ENCODE measurements around the gene PIK3IP1. TPM values are rescaled to one million over a fixed set of nuclear protein-coding genes. Genes with fewer than 3 reads are reported as not detected.
A peak's percentile ranks its signal among the peaks of the same experiment; 100 is the strongest.

Gene PIK3IP1
- total RNA-seq, 4 donors from 2014 or later = 12.7 to 35.1 (median 24.7) TPM

- no peaks in the 10 kb centered on the region for H3K27me3 ChIP-seq
- H3K4me3 ChIP-seq = no peak overlapping the region
- intact Hi-C loops (cut with DNase I; ENCODE audit: low total_unique reads) = no loop called here
- TF ChIP-seq, protein P1, sequence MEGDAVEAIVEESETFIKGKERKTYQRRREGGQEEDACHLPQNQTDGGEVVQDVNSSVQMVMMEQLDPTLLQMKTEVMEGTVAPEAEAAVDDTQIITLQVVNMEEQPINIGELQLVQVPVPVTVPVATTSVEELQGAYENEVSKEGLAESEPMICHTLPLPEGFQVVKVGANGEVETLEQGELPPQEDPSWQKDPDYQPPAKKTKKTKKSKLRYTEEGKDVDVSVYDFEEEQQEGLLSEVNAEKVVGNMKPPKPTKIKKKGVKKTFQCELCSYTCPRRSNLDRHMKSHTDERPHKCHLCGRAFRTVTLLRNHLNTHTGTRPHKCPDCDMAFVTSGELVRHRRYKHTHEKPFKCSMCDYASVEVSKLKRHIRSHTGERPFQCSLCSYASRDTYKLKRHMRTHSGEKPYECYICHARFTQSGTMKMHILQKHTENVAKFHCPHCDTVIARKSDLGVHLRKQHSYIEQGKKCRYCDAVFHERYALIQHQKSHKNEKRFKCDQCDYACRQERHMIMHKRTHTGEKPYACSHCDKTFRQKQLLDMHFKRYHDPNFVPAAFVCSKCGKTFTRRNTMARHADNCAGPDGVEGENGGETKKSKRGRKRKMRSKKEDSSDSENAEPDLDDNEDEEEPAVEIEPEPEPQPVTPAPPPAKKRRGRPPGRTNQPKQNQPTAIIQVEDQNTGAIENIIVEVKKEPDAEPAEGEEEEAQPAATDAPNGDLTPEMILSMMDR (IDR thresholded peaks at IDR 0.05) = no peak
- TF ChIP-seq POLR2A (IDR thresholded peaks at IDR 0.05) = no peak
- H3K9me3 ChIP-seq = no peaks in the 10 kb centered on the region
- no peak for DNase-seq
- H3K27ac ChIP-seq = peak overlapping the region; percentile 92 to 100
- H3K36me3 ChIP-seq = no peaks in the 10 kb centered on the region
- H3K4me1 ChIP-seq = peaks cover 7 to 15% of the 10 kb centered on the region in 2 donors
Measured at GRCh38 chr22:31288496-31289240, 3.6 kb downstream of the PIK3IP1 start.

GRCh38 chr22:31287818-31288495 lies 4.3 kb downstream of the PIK3IP1 start:
- DNase-seq = no peak
- no peaks in the 10 kb centered on the region for H3K27me3 ChIP-seq
- peaks cover 5 to 15% of the 10 kb centered on the region in 2 donors for H3K4me1 ChIP-seq
- no peak overlapping the region for H3K4me3 ChIP-seq
- no peaks in the 10 kb centered on the region for H3K36me3 ChIP-seq
- intact Hi-C loops (cut with DNase I; ENCODE audit: low total_unique reads) = no loop called here
- H3K9me3 ChIP-seq = no peaks in the 10 kb centered on the region
- peak overlapping the region; percentile 92 to 100 for H3K27ac ChIP-seq
- TF ChIP-seq, protein P1 (IDR thresholded peaks at IDR 0.05) = no peak
- no peak for TF ChIP-seq POLR2A (IDR thresholded peaks at IDR 0.05)

- Histone ChIP-seq H3K4me1 (peaks cover 0 to 15% of the 10 kb centered on the region in 2 donors), H3K9me3 (no peaks in the 10 kb centered on the region), H3K27ac (peak overlapping the region; percentile 1 to 100), H3K36me3 (no peaks in the 10 kb centered on the region), H3K4me3 (no peak overlapping the region), H3K27me3 (no peaks in the 10 kb centered on the region)
- intact Hi-C loops (cut with DNase I; ENCODE audit: low total_unique reads) = no loop called here
- DNase-seq = peak in 1 of 2 donors; percentile 32
- TF ChIP-seq, protein P1 (IDR thresholded peaks at IDR 0.05) = no peak
- no peak for TF ChIP-seq POLR2A (IDR thresholded peaks at IDR 0.05)
Measured at GRCh38 chr22:31286360-31287255, 5.7 kb downstream of the PIK3IP1 start.

- no peak for DNase-seq
- H3K27ac ChIP-seq = peak overlapping the region; percentile 37 to 100
- peaks cover 0 to 11% of the 10 kb centered on the region in 2 donors for H3K4me1 ChIP-seq
- intact Hi-C loops (cut with DNase I; ENCODE audit: low total_unique reads) = no loop called here
- H3K27me3 ChIP-seq = no peaks in the 10 kb centered on the region
- no peak for TF ChIP-seq POLR2A (IDR thresholded peaks at IDR 0.05)
- TF ChIP-seq, protein P1 (IDR thresholded peaks at IDR 0.05) = no peak
- no peaks in the 10 kb centered on the region for H3K9me3 ChIP-seq
- no peaks in the 10 kb centered on the region for H3K36me3 ChIP-seq
- no peak overlapping the region for H3K4me3 ChIP-seq
Measured at GRCh38 chr22:31284281-31285155, 7.8 kb downstream of the PIK3IP1 start.
